HepG2 (cell line): ENCODE measurements around the gene ADSS2. TPM values are rescaled to one million over a fixed set of nuclear protein-coding genes. Genes with fewer than 3 reads are reported as not detected.

Experiments used
- ATF1 ChIP-seq: IDR thresholded peaks from 2 replicates; pipeline ENCODE4 v1.6.1; 2016; ENCODE audit warnings: mild to moderate bottlenecking, control low read depth
- CREM ChIP-seq, 2 experiments: sonication (generic) in 1 of 2; formaldehyde crosslinking in 1 of 2; IDR thresholded peaks; 2 replicates each; pipeline versions ENCODE4 v1.4.0 to v1.6.1; 2016 to 2020; ENCODE audit warnings: antibody characterized with exemption in 1 of 2, mild to moderate bottlenecking in 1 of 2, missing genetic modification reagents in 1 of 2
- DRAP1 ChIP-seq: IDR thresholded peaks from 2 replicates; pipeline ENCODE4 v1.6.1; 2016; ENCODE audit warnings: missing genetic modification reagents, missing compliant biosample characterization
- E2F1 ChIP-seq: sonication (generic); formaldehyde crosslinking; IDR thresholded peaks from 2 replicates; pipeline ENCODE4 v1.5.0; 2020; ENCODE audit warnings: missing genetic modification reagents
- FOXA3 ChIP-seq: IDR thresholded peaks from 2 replicates; pipeline ENCODE4 v1.6.1; 2016; ENCODE audit warnings: missing genetic modification reagents, missing compliant biosample characterization
- HOXA3 ChIP-seq: sonication (generic); formaldehyde crosslinking; IDR thresholded peaks from 2 replicates; pipeline ENCODE4 v1.5.0; 2020; ENCODE audit warnings: missing genetic modification reagents
- MIXL1 ChIP-seq: IDR thresholded peaks from 2 replicates; pipeline ENCODE4 v1.6.1; 2016
- NR1H2 ChIP-seq: sonication (generic); formaldehyde crosslinking; IDR thresholded peaks from 2 replicates; pipeline ENCODE4 v1.8.1; 2022; ENCODE audit warnings: low read depth, missing genetic modification reagents, borderline replicate concordance
- PHF5A ChIP-seq: IDR thresholded peaks from one replicate; pipeline ENCODE4 v1.6.1; 2018; ENCODE audit warnings: low read depth, missing genetic modification reagents; ENCODE audit not compliant: unreplicated experiment
- POLR2A ChIP-seq, 2 experiments: IDR thresholded peaks; 2 replicates each; pipeline ENCODE4 v1.6.1; 2011; ENCODE audit warnings: low read depth in 2 of 2, low read length in 2 of 2, mild to moderate bottlenecking in 1 of 2, moderate library complexity in 1 of 2; ENCODE audit not compliant: insufficient read depth in 1 of 2
- SMAD1 ChIP-seq: sonication (generic); formaldehyde crosslinking; IDR thresholded peaks from 2 replicates; pipeline ENCODE4 v1.4.0; 2020; ENCODE audit warnings: missing genetic modification reagents, low read depth, mild to moderate bottlenecking, borderline replicate concordance
- TBX2 ChIP-seq: sonication (generic); formaldehyde crosslinking; IDR thresholded peaks from 2 replicates; pipeline ENCODE4 v1.5.0; 2020; ENCODE audit warnings: missing genetic modification reagents, mild to moderate bottlenecking, borderline replicate concordance
- polyA plus RNA-seq, 8 experiments: library from polyadenylated mRNA; depleted of rRNA in 3 of 8; stranded (reverse) in 7 of 8; unstranded in 1 of 8; fragments of >200 nt; fragmentation: Illumina TruSeq in 4 of 8; extraction: Trizol in 4 of 8; gene quantifications; 2 replicates each; pipeline versions ENCODE4 v1.2.1 to v1.2.3, GENCODE V29; 2011 to 2016; ENCODE audit warnings: low read depth in 4 of 8, missing spikeins in 1 of 8, mixed read lengths in 1 of 8; ENCODE audit not compliant: insufficient read depth in 1 of 8
- total RNA-seq, 5 experiments: library from RNA; depleted of rRNA; stranded (reverse); fragments of >200 nt; fragmentation: Illumina TruSeq; extraction: Trizol; gene quantifications; 2 replicates each; pipeline ENCODE4 v1.2.3, GENCODE V29; 2016; ENCODE audit warnings: low read depth in 1 of 5
- TF ChIP-seq, protein P1 (sequence below): IDR thresholded peaks from 2 replicates; pipeline ENCODE4 v1.4.0; 2020; ENCODE audit warnings: mild to moderate bottlenecking, missing genetic modification reagents
- TF ChIP-seq, protein P2 (sequence below): sonication (generic); formaldehyde crosslinking; IDR thresholded peaks from 2 replicates; pipeline ENCODE4 v1.4.0; 2020; ENCODE audit warnings: missing genetic modification reagents
- TF ChIP-seq, protein P3 (sequence below): sonication (generic); formaldehyde crosslinking; IDR thresholded peaks from 2 replicates; pipeline ENCODE4 v1.5.1; 2020; ENCODE audit warnings: missing genetic modification reagents, mild to moderate bottlenecking, borderline replicate concordance
- TF ChIP-seq, protein P4 (sequence below): sonication (generic); formaldehyde crosslinking; IDR thresholded peaks from 2 replicates; pipeline ENCODE4 v1.4.0; 2020; ENCODE audit warnings: mild to moderate bottlenecking, missing genetic modification reagents

ADSS2 gene
- total and polyA plus RNA-seq, 2 of the 13 experiments (the other 11 are each of a cell fraction or from before 2014, with no cell fraction given), result 15.1 to 43.4 TPM

DNA sequence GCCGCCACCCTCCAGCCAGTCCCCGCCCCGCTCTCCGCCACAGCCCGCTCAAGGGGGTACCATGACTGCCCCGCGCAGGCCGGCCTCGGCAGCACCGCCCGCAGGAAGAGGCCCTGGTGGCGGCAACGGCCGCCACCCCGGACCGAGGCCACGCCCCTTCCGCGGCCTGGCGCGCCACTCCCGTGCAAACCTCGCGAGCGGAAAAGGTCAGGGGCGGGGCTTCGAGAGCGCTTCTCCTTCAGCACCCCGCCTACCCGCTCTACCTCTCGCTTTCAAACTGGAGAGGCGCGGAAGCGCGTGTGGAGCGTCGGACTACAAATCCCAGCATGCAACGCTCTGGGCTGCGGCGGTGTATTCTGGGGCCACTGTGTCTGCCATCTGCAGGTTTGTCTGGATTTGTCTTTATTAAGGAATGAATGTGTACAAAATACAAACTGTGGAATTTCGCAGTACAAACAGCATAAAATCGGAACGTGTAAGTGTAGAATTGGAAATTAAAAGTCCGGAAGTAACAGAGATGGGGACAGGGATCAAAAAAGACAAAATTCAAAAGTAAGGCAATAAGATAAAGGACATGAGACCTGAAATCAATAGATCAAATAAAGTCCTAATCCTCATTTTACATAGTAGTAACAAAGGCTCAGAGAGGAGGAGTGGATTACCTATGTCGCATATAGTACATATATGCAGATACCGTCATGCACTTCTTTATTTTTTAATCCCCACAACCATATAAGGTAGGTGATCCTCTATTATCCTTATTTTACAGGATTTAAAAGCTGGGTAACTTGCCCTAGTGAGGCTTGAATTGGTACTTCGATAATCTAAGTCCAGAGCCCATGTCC is 464 bp upstream of the ADSS2 start (continued):
- TF ChIP-seq, protein P1, sequence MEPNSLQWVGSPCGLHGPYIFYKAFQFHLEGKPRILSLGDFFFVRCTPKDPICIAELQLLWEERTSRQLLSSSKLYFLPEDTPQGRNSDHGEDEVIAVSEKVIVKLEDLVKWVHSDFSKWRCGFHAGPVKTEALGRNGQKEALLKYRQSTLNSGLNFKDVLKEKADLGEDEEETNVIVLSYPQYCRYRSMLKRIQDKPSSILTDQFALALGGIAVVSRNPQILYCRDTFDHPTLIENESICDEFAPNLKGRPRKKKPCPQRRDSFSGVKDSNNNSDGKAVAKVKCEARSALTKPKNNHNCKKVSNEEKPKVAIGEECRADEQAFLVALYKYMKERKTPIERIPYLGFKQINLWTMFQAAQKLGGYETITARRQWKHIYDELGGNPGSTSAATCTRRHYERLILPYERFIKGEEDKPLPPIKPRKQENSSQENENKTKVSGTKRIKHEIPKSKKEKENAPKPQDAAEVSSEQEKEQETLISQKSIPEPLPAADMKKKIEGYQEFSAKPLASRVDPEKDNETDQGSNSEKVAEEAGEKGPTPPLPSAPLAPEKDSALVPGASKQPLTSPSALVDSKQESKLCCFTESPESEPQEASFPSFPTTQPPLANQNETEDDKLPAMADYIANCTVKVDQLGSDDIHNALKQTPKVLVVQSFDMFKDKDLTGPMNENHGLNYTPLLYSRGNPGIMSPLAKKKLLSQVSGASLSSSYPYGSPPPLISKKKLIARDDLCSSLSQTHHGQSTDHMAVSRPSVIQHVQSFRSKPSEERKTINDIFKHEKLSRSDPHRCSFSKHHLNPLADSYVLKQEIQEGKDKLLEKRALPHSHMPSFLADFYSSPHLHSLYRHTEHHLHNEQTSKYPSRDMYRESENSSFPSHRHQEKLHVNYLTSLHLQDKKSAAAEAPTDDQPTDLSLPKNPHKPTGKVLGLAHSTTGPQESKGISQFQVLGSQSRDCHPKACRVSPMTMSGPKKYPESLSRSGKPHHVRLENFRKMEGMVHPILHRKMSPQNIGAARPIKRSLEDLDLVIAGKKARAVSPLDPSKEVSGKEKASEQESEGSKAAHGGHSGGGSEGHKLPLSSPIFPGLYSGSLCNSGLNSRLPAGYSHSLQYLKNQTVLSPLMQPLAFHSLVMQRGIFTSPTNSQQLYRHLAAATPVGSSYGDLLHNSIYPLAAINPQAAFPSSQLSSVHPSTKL, result no peak; the same call in 1 of the 2 replicates
- TF ChIP-seq CREM (IDR thresholded peaks at IDR 0.05) (peak; percentile 86), CREM (CRISPR knock-in tag; IDR thresholded peaks at IDR 0.05) (no peak), FOXA3 (peak; percentile 42), E2F1 (CRISPR knock-in tag) (peak; percentile 92), ATF1 (CRISPR knock-in tag) (peak; percentile 35; the same call in 1 of the 2 replicates), TBX2 (CRISPR knock-in tag) (peak; percentile 62; the same call in 1 of the 2 replicates), POLR2A (IDR thresholded peaks at IDR 0.05; ENCODE audit: insufficient read depth in 1 of 2, low read depth in 2 of 2, low read length in 2 of 2) (peak in 1 of 2 experiments; percentile 11; a peak in 2 of 4 replicates), DRAP1 (CRISPR knock-in tag) (0 out of 2 replicates have a peak, but pooled peaks have one; percentile 21), HOXA3 (CRISPR knock-in tag) (peak; percentile 75), NR1H2 (CRISPR knock-in tag) (no peak), MIXL1 (CRISPR knock-in tag) (peak; percentile 68), PHF5A (CRISPR knock-in tag) (peak; percentile 73), SMAD1 (0 out of 2 replicates have a peak, but pooled peaks have one; percentile 69)
- TF ChIP-seq, protein P2, sequence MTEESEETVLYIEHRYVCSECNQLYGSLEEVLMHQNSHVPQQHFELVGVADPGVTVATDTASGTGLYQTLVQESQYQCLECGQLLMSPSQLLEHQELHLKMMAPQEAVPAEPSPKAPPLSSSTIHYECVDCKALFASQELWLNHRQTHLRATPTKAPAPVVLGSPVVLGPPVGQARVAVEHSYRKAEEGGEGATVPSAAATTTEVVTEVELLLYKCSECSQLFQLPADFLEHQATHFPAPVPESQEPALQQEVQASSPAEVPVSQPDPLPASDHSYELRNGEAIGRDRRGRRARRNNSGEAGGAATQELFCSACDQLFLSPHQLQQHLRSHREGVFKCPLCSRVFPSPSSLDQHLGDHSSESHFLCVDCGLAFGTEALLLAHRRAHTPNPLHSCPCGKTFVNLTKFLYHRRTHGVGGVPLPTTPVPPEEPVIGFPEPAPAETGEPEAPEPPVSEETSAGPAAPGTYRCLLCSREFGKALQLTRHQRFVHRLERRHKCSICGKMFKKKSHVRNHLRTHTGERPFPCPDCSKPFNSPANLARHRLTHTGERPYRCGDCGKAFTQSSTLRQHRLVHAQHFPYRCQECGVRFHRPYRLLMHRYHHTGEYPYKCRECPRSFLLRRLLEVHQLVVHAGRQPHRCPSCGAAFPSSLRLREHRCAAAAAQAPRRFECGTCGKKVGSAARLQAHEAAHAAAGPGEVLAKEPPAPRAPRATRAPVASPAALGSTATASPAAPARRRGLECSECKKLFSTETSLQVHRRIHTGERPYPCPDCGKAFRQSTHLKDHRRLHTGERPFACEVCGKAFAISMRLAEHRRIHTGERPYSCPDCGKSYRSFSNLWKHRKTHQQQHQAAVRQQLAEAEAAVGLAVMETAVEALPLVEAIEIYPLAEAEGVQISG (CRISPR knock-in tag), result peak; percentile 83
- TF ChIP-seq, protein P3, sequence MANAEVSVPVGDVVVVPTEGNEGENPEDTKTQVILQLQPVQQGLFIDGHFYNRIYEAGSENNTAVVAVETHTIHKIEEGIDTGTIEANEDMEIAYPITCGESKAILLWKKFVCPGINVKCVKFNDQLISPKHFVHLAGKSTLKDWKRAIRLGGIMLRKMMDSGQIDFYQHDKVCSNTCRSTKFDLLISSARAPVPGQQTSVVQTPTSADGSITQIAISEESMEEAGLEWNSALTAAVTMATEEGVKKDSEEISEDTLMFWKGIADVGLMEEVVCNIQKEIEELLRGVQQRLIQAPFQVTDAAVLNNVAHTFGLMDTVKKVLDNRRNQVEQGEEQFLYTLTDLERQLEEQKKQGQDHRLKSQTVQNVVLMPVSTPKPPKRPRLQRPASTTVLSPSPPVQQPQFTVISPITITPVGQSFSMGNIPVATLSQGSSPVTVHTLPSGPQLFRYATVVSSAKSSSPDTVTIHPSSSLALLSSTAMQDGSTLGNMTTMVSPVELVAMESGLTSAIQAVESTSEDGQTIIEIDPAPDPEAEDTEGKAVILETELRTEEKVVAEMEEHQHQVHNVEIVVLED (CRISPR knock-in tag), result peak; percentile 98
- TF ChIP-seq, protein P4, sequence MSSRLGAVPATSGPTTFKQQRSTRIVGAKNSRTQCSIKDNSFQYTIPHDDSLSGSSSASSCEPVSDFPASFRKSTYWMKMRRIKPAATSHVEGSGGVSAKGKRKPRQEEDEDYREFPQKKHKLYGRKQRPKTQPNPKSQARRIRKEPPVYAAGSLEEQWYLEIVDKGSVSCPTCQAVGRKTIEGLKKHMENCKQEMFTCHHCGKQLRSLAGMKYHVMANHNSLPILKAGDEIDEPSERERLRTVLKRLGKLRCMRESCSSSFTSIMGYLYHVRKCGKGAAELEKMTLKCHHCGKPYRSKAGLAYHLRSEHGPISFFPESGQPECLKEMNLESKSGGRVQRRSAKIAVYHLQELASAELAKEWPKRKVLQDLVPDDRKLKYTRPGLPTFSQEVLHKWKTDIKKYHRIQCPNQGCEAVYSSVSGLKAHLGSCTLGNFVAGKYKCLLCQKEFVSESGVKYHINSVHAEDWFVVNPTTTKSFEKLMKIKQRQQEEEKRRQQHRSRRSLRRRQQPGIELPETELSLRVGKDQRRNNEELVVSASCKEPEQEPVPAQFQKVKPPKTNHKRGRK, result no peak; the same call in 1 of the 2 replicates
